LoVo (cell line): ENCODE results near the gene MYO7B.

ENCODE experiments used
- DNase-seq: peaks from one replicate; pipeline ENCODE4 v3.0.0-alpha.2; 2016; ENCODE audit warnings: low spot score

Gene MYO7B

GRCh38 chr2:127589841-127590240 lies 54.4 kb downstream of the MYO7B start:
- no peak for DNase-seq

GRCh38 chr2:127590386-127591190 lies 55.1 kb downstream of the MYO7B start:
- no peak for DNase-seq

- peak; percentile 26 for DNase-seq
Observed at GRCh38 chr2:127591221-127591923, 55.9 kb downstream of the MYO7B start.

- DNase-seq: no peak
Observed at GRCh38 chr2:127592761-127593227, 57.3 kb downstream of the MYO7B start.

- DNase-seq: no peak
Observed at GRCh38 chr2:127593228-127594115, 58.0 kb downstream of the MYO7B start.

- no peak for DNase-seq
Observed at GRCh38 chr2:127594116-127594591, 58.7 kb downstream of the MYO7B start.

GRCh38 chr2:127596311-127597045 lies 61.0 kb downstream of the MYO7B start:
- DNase-seq: no peak

- no peak for DNase-seq
Observed at GRCh38 chr2:127597046-127597983, 61.8 kb downstream of the MYO7B start.

- DNase-seq: peak; percentile 22
Observed at GRCh38 chr2:127597984-127598380, 62.5 kb downstream of the MYO7B start.

GRCh38 chr2:127598711-127599110 lies 63.2 kb downstream of the MYO7B start:
- DNase-seq: no peak

- DNase-seq: no peak
Observed at GRCh38 chr2:127599211-127599610, 63.7 kb downstream of the MYO7B start.

GRCh38 chr2:127604986-127605385 lies 69.5 kb downstream of the MYO7B start:
- no peak for DNase-seq

- DNase-seq: no peak
Observed at GRCh38 chr2:127605691-127606263, 70.3 kb downstream of the MYO7B start.

- DNase-seq: no peak
Observed at GRCh38 chr2:127606625-127607398, 71.3 kb downstream of the MYO7B start.

GRCh38 chr2:127607399-127607908 lies 72.0 kb downstream of the MYO7B start:
- DNase-seq: no peak

GRCh38 chr2:127608061-127609030 lies 72.9 kb downstream of the MYO7B start:
- no peak for DNase-seq

GRCh38 chr2:127609031-127609751 lies 73.7 kb downstream of the MYO7B start:
- DNase-seq: no peak
